Activated CD4-positive, alpha-beta T cell treated with anti-CD3 and anti-CD28 coated beads, Interleukin-2, amount 50 U/mL, for 24 hours (primary cell): ENCODE data around the gene SLC6A17.

ENCODE experiments used
- DNase-seq, 2 donors: peaks; one replicate each; pipeline ENCODE4 v3.0.0-alpha.2; 2020; ENCODE audit warnings: low read depth in 1 of 2, low spot score in 1 of 2

Gene SLC6A17

GRCh38 chr1:110218137-110218536 lies 67.8 kb downstream of the SLC6A17 start:
- DNase-seq = no peak

- no peak for DNase-seq
These were observed 68.4 kb downstream of the SLC6A17 start for GRCh38 chr1:110218739-110219138.

GRCh38 chr1:110220324-110220723 lies 70.0 kb downstream of the SLC6A17 start:
- DNase-seq = no peak

GRCh38 chr1:110221119-110221518 lies 70.8 kb downstream of the SLC6A17 start:
- no peak for DNase-seq

- no peak for DNase-seq
These were observed 72.8 kb downstream of the SLC6A17 start for GRCh38 chr1:110223127-110223526.

GRCh38 chr1:110223581-110223980 lies 73.3 kb downstream of the SLC6A17 start:
- DNase-seq = no peak

- DNase-seq = no peak
These were observed 74.1 kb downstream of the SLC6A17 start for GRCh38 chr1:110224240-110224995.

- no peak for DNase-seq
These were observed 74.9 kb downstream of the SLC6A17 start for GRCh38 chr1:110225212-110225611.

- DNase-seq = no peak
These were observed 75.6 kb downstream of the SLC6A17 start for GRCh38 chr1:110225756-110226404.

GRCh38 chr1:110227774-110228173 lies 77.5 kb downstream of the SLC6A17 start:
- DNase-seq = no peak

- DNase-seq = no peak
These were observed 78.1 kb downstream of the SLC6A17 start for GRCh38 chr1:110228381-110228780.

- no peak for DNase-seq
These were observed 78.6 kb downstream of the SLC6A17 start for GRCh38 chr1:110228869-110229268.

GRCh38 chr1:110229348-110230001 lies 79.2 kb downstream of the SLC6A17 start:
- DNase-seq = no peak

GRCh38 chr1:110230381-110231199 lies 80.3 kb downstream of the SLC6A17 start:
- DNase-seq = no peak

- no peak for DNase-seq
These were observed 83.6 kb downstream of the SLC6A17 start for GRCh38 chr1:110233861-110234260.

- no peak for DNase-seq
These were observed 84.4 kb downstream of the SLC6A17 start for GRCh38 chr1:110234691-110235090.

GRCh38 chr1:110235181-110235833 lies 85.0 kb downstream of the SLC6A17 start:
- DNase-seq = no peak

- DNase-seq = peak in 1 of 2 donors; percentile 40
These were observed 85.8 kb downstream of the SLC6A17 start for GRCh38 chr1:110235834-110236682.

- DNase-seq = no peak
These were observed 87.3 kb downstream of the SLC6A17 start for GRCh38 chr1:110237386-110238152.
